CD4-positive, alpha-beta T cell treated with Interferon gamma for 1 hour (primary cell): ENCODE results near the gene ADAMTSL2.
"Not testable (repeated sequence)": the region's sequence is repeated elsewhere in the genome, so short reads cannot be mapped to it uniquely, and the experiment has no call there.

Source experiments
- DNase-seq: peaks from one replicate; pipeline ENCODE4 v3.0.0-alpha.2; 2020

The ADAMTSL2 gene

GRCh38 chr9:133560944-133561343 lies 26.4 kb downstream of the ADAMTSL2 start:
- DNase-seq, result no peak

GRCh38 chr9:133561976-133562554 lies 27.6 kb downstream of the ADAMTSL2 start:
- no peak for DNase-seq

GRCh38 chr9:133562611-133563290 lies 28.2 kb downstream of the ADAMTSL2 start:
- no peak for DNase-seq

GRCh38 chr9:133563291-133563796 lies 28.8 kb downstream of the ADAMTSL2 start:
- no peak for DNase-seq

- DNase-seq, result not testable (repeated sequence)
Observed at GRCh38 chr9:133563814-133564213, 29.3 kb downstream of the ADAMTSL2 start.

- no peak for DNase-seq
Observed at GRCh38 chr9:133564451-133565116, 30.1 kb downstream of the ADAMTSL2 start.

- DNase-seq, result no peak
Observed at GRCh38 chr9:133566382-133566781, 31.9 kb downstream of the ADAMTSL2 start.

- no peak for DNase-seq
Observed at GRCh38 chr9:133566817-133567216, 32.3 kb downstream of the ADAMTSL2 start.

GRCh38 chr9:133568186-133568585 lies 33.7 kb downstream of the ADAMTSL2 start:
- DNase-seq, result no peak

GRCh38 chr9:133569121-133569785 lies 34.7 kb downstream of the ADAMTSL2 start:
- DNase-seq, result no peak

GRCh38 chr9:133569891-133570690 lies 35.6 kb downstream of the ADAMTSL2 start:
- no peak for DNase-seq

- DNase-seq, result no peak
Observed at GRCh38 chr9:133570691-133571080, 36.2 kb downstream of the ADAMTSL2 start.

- DNase-seq, result no peak
Observed at GRCh38 chr9:133571391-133571890, 36.9 kb downstream of the ADAMTSL2 start.

GRCh38 chr9:133571896-133572595 lies 37.5 kb downstream of the ADAMTSL2 start:
- no peak for DNase-seq

- DNase-seq, result no peak
Observed at GRCh38 chr9:133572821-133573361, 38.4 kb downstream of the ADAMTSL2 start.

GRCh38 chr9:133573791-133574515 lies 39.4 kb downstream of the ADAMTSL2 start:
- no peak for DNase-seq

GRCh38 chr9:133574771-133575170 lies 40.3 kb downstream of the ADAMTSL2 start:
- DNase-seq, result no peak

GRCh38 chr9:133575186-133576030 lies 40.9 kb downstream of the ADAMTSL2 start:
- DNase-seq, result no peak

- DNase-seq, result no peak
Observed at GRCh38 chr9:133576031-133576874, 41.7 kb downstream of the ADAMTSL2 start.
